H1 (cell line): ENCODE results near the gene PLEKHA4.

Experiments used
- BACH1 ChIP-seq: IDR thresholded peaks from 2 replicates; pipeline ENCODE4 v1.6.1; 2012; ENCODE audit warnings: low read length, improper control_type of control experiment
- MAFK ChIP-seq: IDR thresholded peaks from 2 replicates; pipeline ENCODE4 v1.6.1; 2012; ENCODE audit warnings: low read depth, mild to moderate bottlenecking, improper control_type of control experiment, low read length

- TF ChIP-seq MAFK = no peak
- no peak for TF ChIP-seq BACH1
Observed at GRCh38 chr19:48814895-48815294, 53.5 kb downstream of the PLEKHA4 start.
